ENCODE results near the gene SLC28A1. TPM values are rescaled to one million over a fixed set of nuclear protein-coding genes. Genes with fewer than 3 reads are reported as not detected.

Gene SLC28A1
- total RNA-seq, 3 donors from 2014 or later (not counting 1 experiment from before 2014, with no cell fraction given) = not detected

- H3K9me3 ChIP-seq (ENCODE audit: control insufficient read depth, insufficient read depth, low read length) = no peaks in the 10 kb centered on the region
- Mint-ChIP-seq H3K4me3 (no peak overlapping the region), H3K27me3 (ENCODE audit: low read depth in 2 of 2) (no peaks in the 10 kb centered on the region), H3K4me1 (peaks cover 0 to 3% of the 10 kb centered on the region in 2 donors), H3K36me3 (no peaks in the 10 kb centered on the region), H3K9me3 (no peaks in the 10 kb centered on the region), H3K27ac (no peak overlapping the region)
- no peaks in the 10 kb centered on the region for H3K36me3 ChIP-seq (ENCODE audit: control insufficient read depth, insufficient read depth, low read length)
- no peak for ATAC-seq
- no peak overlapping the region for H3K27ac ChIP-seq (ENCODE audit: low read length)
- no peak for DNase-seq
- H3K27me3 ChIP-seq (ENCODE audit: control insufficient read depth, insufficient read depth, low read length) = no peaks in the 10 kb centered on the region
- WGBS (ENCODE audit: insufficient coverage) = 92% methylated on average over 1 of the region's 1 CpG
- H3K4me3 ChIP-seq (ENCODE audit: low read length) = no peak overlapping the region
- intact Hi-C loops (cut with micrococcal nuclease) = no loop called here
- H3K4me1 ChIP-seq (ENCODE audit: control insufficient read depth, insufficient read depth, low read length) = no peaks in the 10 kb centered on the region
- no peak for TF ChIP-seq CTCF (IDR thresholded peaks at IDR 0.05)
These were observed 47.6 kb upstream of the SLC28A1 start for GRCh38 chr15:84836844-84837243.

- Histone ChIP-seq H3K4me3 (ENCODE audit: low read length) (no peak overlapping the region), H3K27me3 (ENCODE audit: control insufficient read depth, insufficient read depth, low read length) (no peaks in the 10 kb centered on the region), H3K9me3 (ENCODE audit: control insufficient read depth, insufficient read depth, low read length) (no peaks in the 10 kb centered on the region), H3K27ac (ENCODE audit: low read length) (no peak overlapping the region), H3K36me3 (ENCODE audit: control insufficient read depth, insufficient read depth, low read length) (no peaks in the 10 kb centered on the region), H3K4me1 (ENCODE audit: control insufficient read depth, insufficient read depth, low read length) (no peaks in the 10 kb centered on the region)
- ATAC-seq (no peak), DNase-seq (no peak)
- H3K36me3 Mint-ChIP-seq = no peaks in the 10 kb centered on the region
- H3K9me3 Mint-ChIP-seq = no peaks in the 10 kb centered on the region
- no peak overlapping the region for H3K4me3 Mint-ChIP-seq
- no peaks in the 10 kb centered on the region for H3K27me3 Mint-ChIP-seq (ENCODE audit: low read depth in 2 of 2)
- TF ChIP-seq CTCF (IDR thresholded peaks at IDR 0.05) = no peak
- no peak overlapping the region for H3K27ac Mint-ChIP-seq
- intact Hi-C loops (cut with micrococcal nuclease) = loop anchor here (10.0 kb wide), 1 partner anchor 205 kb away; no protein-coding TSS in a partner anchor
- 96% methylated on average over 23 of the region's 23 CpGs for WGBS (ENCODE audit: insufficient coverage)
- H3K4me1 Mint-ChIP-seq = peaks cover 0 to 3% of the 10 kb centered on the region in 2 donors
These were observed 44.7 kb upstream of the SLC28A1 start for GRCh38 chr15:84839714-84840113.

- Mint-ChIP-seq H3K4me3 (no peak overlapping the region), H3K27me3 (ENCODE audit: low read depth in 2 of 2) (no peaks in the 10 kb centered on the region), H3K9me3 (no peaks in the 10 kb centered on the region), H3K36me3 (no peaks in the 10 kb centered on the region), H3K4me1 (peaks cover 0 to 3% of the 10 kb centered on the region in 2 donors), H3K27ac (no peak overlapping the region)
- WGBS (ENCODE audit: insufficient coverage) = 87% methylated on average over 10 of the region's 10 CpGs
- no peaks in the 10 kb centered on the region for H3K4me1 ChIP-seq (ENCODE audit: control insufficient read depth, insufficient read depth, low read length)
- intact Hi-C loops (cut with micrococcal nuclease) = loop anchor here (10.0 kb wide), 1 partner anchor 205 kb away; no protein-coding TSS in a partner anchor
- no peak for TF ChIP-seq CTCF (IDR thresholded peaks at IDR 0.05)
- no peak overlapping the region for H3K4me3 ChIP-seq (ENCODE audit: low read length)
- no peaks in the 10 kb centered on the region for H3K9me3 ChIP-seq (ENCODE audit: control insufficient read depth, insufficient read depth, low read length)
- DNase-seq = no peak
- H3K36me3 ChIP-seq (ENCODE audit: control insufficient read depth, insufficient read depth, low read length) = no peaks in the 10 kb centered on the region
- ATAC-seq = no peak
- H3K27ac ChIP-seq (ENCODE audit: low read length) = no peak overlapping the region
- H3K27me3 ChIP-seq (ENCODE audit: control insufficient read depth, insufficient read depth, low read length) = no peaks in the 10 kb centered on the region
These were observed 44.2 kb upstream of the SLC28A1 start for GRCh38 chr15:84840255-84840654.

- no peak overlapping the region for H3K4me3 Mint-ChIP-seq
- no peaks in the 10 kb centered on the region for H3K9me3 Mint-ChIP-seq
- no peaks in the 10 kb centered on the region for H3K36me3 Mint-ChIP-seq
- Histone ChIP-seq H3K9me3 (ENCODE audit: control insufficient read depth, insufficient read depth, low read length) (no peaks in the 10 kb centered on the region), H3K4me3 (ENCODE audit: low read length) (no peak overlapping the region), H3K36me3 (ENCODE audit: control insufficient read depth, insufficient read depth, low read length) (no peaks in the 10 kb centered on the region), H3K4me1 (ENCODE audit: control insufficient read depth, insufficient read depth, low read length) (no peaks in the 10 kb centered on the region), H3K27me3 (ENCODE audit: control insufficient read depth, insufficient read depth, low read length) (no peaks in the 10 kb centered on the region), H3K27ac (ENCODE audit: low read length) (no peak overlapping the region)
- ATAC-seq (no peak), DNase-seq (no peak)
- no peak overlapping the region for H3K27ac Mint-ChIP-seq
- intact Hi-C loops (cut with micrococcal nuclease) = loop anchor here (10.0 kb wide), 1 partner anchor 204 kb away; no protein-coding TSS in a partner anchor
- H3K27me3 Mint-ChIP-seq (ENCODE audit: low read depth in 2 of 2) = no peaks in the 10 kb centered on the region
- peaks cover 0 to 3% of the 10 kb centered on the region in 2 donors for H3K4me1 Mint-ChIP-seq
- no peak for TF ChIP-seq CTCF (IDR thresholded peaks at IDR 0.05)
- 87% methylated on average over 12 of the region's 12 CpGs for WGBS (ENCODE audit: insufficient coverage)
These were observed 43.6 kb upstream of the SLC28A1 start for GRCh38 chr15:84840741-84841429.
